Vagina (tissue), 2 donors: ENCODE results near the gene MFSD6L. TPM values are rescaled to one million over a fixed set of nuclear protein-coding genes. Genes with fewer than 3 reads are reported as not detected.

Experiments
- DNase-seq, 2 donors: peaks; one replicate each; pipeline ENCODE4 v3.0.0-alpha.2; 2017; ENCODE audit errors: extremely low spot score in 2 of 2
- H3K27ac ChIP-seq: fragments of 200-600 bp; sonication (generic); one replicate; pipeline ENCODE4 v1.5.1; 2019
- H3K27me3 ChIP-seq: fragments of 200-600 bp; sonication (generic); one replicate; pipeline ENCODE4 v1.5.1; 2019
- H3K36me3 ChIP-seq, 2 donors: fragments of 200-600 bp; sonication (generic); one replicate each; pipeline ENCODE4 v1.5.1; 2017 to 2019
- H3K4me1 ChIP-seq: fragments of 200-600 bp; sonication (generic); one replicate; pipeline ENCODE4 v1.5.1; 2019
- H3K4me3 ChIP-seq, 2 donors: fragments of 200-600 bp; sonication (generic); 1 replicate in 1 of 2; 2 replicates in 1 of 2; pipeline ENCODE4 v1.5.1; 2016 to 2019
- H3K9me3 ChIP-seq: fragments of 200-600 bp; sonication (generic); one replicate; pipeline ENCODE4 v1.5.1; 2019
- POLR2A ChIP-seq, 2 donors: fragments of 450-650 bp; IDR thresholded peaks; one replicate each; pipeline ENCODE4 v1.6.1; 2017; ENCODE audit warnings: antibody characterized with exemption in 2 of 2, mild to moderate bottlenecking in 2 of 2, moderate library complexity in 2 of 2
- POLR2AphosphoS5 ChIP-seq, 2 donors: sonication (generic); formaldehyde crosslinking; IDR thresholded peaks; one replicate each; pipeline ENCODE4 v1.9.0; 2017; ENCODE audit warnings: antibody characterized with exemption in 2 of 2, mild to moderate bottlenecking in 2 of 2, low read depth in 1 of 2; ENCODE audit not compliant: insufficient read depth in 1 of 2
- intact Hi-C: fragments of 100-400 bp; cut with DNase I; formaldehyde crosslinking; loops from one replicate; pipeline ENCODE4 v1.15.1; 2023
- total RNA-seq: library from RNA; depleted of rRNA; stranded (reverse); fragments of >200 nt; gene quantifications from one replicate; pipeline ENCODE4 v1.2.3, GENCODE V29; 2016
- TF ChIP-seq, protein P1 (sequence below), 3 experiments: fragments of 450-650 bp in 2 of 3; fragments of 200-600 bp in 1 of 3; sonication (generic) in 1 of 3; IDR thresholded peaks; one replicate each; pipeline ENCODE4 v1.5.1; 2017 to 2019; ENCODE audit warnings: antibody characterized with exemption in 3 of 3, mild to moderate bottlenecking in 2 of 3, moderate library complexity in 2 of 3

MFSD6L gene
- total RNA-seq, 1 donor from 2014 or later = not detected

DNA sequence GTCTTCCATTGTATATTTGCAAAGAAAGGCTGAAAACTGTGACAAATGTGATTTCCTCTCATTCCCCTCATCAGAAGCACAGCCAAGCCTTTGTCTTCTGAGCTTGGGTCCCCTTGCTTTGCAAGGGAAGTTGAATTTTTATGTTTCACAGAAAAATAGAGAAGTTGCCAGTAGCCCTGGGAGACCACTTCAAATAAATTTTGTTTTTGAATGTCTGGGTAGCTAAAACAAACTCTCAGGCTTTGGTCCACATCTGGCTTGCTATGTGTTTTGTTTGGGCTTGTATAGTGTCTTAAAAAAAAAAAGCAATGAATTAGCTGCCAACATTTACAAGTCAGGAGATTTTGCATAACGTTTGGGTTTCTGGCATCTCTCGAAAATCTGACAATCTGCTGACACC, 44.2 kb upstream of the MFSD6L start:
- H3K9me3 ChIP-seq = no peaks in the 10 kb centered on the region
- no peaks in the 10 kb centered on the region for H3K36me3 ChIP-seq
- no peak overlapping the region for H3K27ac ChIP-seq
- H3K4me3 ChIP-seq = no peak overlapping the region
- TF ChIP-seq, protein P1, sequence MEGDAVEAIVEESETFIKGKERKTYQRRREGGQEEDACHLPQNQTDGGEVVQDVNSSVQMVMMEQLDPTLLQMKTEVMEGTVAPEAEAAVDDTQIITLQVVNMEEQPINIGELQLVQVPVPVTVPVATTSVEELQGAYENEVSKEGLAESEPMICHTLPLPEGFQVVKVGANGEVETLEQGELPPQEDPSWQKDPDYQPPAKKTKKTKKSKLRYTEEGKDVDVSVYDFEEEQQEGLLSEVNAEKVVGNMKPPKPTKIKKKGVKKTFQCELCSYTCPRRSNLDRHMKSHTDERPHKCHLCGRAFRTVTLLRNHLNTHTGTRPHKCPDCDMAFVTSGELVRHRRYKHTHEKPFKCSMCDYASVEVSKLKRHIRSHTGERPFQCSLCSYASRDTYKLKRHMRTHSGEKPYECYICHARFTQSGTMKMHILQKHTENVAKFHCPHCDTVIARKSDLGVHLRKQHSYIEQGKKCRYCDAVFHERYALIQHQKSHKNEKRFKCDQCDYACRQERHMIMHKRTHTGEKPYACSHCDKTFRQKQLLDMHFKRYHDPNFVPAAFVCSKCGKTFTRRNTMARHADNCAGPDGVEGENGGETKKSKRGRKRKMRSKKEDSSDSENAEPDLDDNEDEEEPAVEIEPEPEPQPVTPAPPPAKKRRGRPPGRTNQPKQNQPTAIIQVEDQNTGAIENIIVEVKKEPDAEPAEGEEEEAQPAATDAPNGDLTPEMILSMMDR (IDR thresholded peaks at IDR 0.05) = no peak
- TF ChIP-seq POLR2A (IDR thresholded peaks at IDR 0.05) = no peak
- no peak for TF ChIP-seq POLR2AphosphoS5 (IDR thresholded peaks at IDR 0.05; ENCODE audit: insufficient read depth in 1 of 2, low read depth in 1 of 2)
- DNase-seq = no peak
- no peaks in the 10 kb centered on the region for H3K4me1 ChIP-seq
- intact Hi-C loops = no loop called here
- no peaks in the 10 kb centered on the region for H3K27me3 ChIP-seq

- Histone ChIP-seq H3K36me3 (no peaks in the 10 kb centered on the region), H3K4me1 (no peaks in the 10 kb centered on the region), H3K4me3 (no peak overlapping the region), H3K27ac (no peak overlapping the region), H3K9me3 (no peaks in the 10 kb centered on the region), H3K27me3 (no peaks in the 10 kb centered on the region)
- TF ChIP-seq, protein P1 (IDR thresholded peaks at IDR 0.05) = no peak
- no peak for TF ChIP-seq POLR2A (IDR thresholded peaks at IDR 0.05)
- no peak for TF ChIP-seq POLR2AphosphoS5 (IDR thresholded peaks at IDR 0.05; ENCODE audit: insufficient read depth in 1 of 2, low read depth in 1 of 2)
- DNase-seq = peak in 1 of 2 donors; percentile 25
- intact Hi-C loops = no loop called here
Observed at GRCh38 chr17:8841844-8842243, 42.7 kb upstream of the MFSD6L start.

DNA sequence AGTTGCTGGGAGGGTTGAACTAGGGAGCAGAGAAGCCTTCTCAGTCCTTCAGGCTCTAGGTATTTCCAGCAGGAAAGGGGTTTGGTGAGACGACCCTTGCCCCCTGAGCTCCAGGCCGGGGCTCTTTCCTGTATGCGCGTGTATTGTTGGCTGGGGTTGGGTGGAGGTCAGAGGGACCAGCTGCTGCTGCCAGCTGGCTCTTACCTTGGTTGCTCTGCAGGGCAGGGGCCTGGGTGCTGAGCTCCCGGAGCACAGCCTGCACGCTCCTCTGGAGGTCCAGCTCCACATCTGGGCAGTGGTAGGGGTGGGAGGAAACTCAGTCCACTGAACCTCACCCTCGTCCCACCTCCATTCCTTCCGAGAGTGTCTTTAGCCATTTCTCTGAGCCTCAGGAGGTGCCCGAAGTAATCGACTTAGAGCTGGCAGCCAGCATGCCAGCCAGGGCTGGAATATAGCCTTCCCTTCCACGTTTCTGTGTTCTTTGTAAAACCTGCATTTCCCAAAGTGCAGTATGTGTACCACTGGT, 40.3 kb upstream of the MFSD6L start:
- Histone ChIP-seq H3K27me3 (no peaks in the 10 kb centered on the region), H3K27ac (no peak overlapping the region), H3K4me1 (no peaks in the 10 kb centered on the region), H3K36me3 (no peaks in the 10 kb centered on the region), H3K4me3 (no peak overlapping the region), H3K9me3 (no peaks in the 10 kb centered on the region)
- peak in 1 of 2 donors; percentile 49 for DNase-seq
- intact Hi-C loops = no loop called here
- TF ChIP-seq POLR2AphosphoS5 (IDR thresholded peaks at IDR 0.05; ENCODE audit: insufficient read depth in 1 of 2, low read depth in 1 of 2) (no peak), POLR2A (IDR thresholded peaks at IDR 0.05) (no peak)
- TF ChIP-seq, protein P1 (IDR thresholded peaks at IDR 0.05) = no peak

GRCh38 chr17:8838551-8839095, 39.5 kb upstream of the MFSD6L start:
- Histone ChIP-seq H3K4me3 (no peak overlapping the region), H3K27me3 (no peaks in the 10 kb centered on the region), H3K36me3 (no peaks in the 10 kb centered on the region), H3K4me1 (no peaks in the 10 kb centered on the region), H3K9me3 (no peaks in the 10 kb centered on the region), H3K27ac (no peak overlapping the region)
- TF ChIP-seq POLR2AphosphoS5 (IDR thresholded peaks at IDR 0.05; ENCODE audit: insufficient read depth in 1 of 2, low read depth in 1 of 2) (no peak), POLR2A (IDR thresholded peaks at IDR 0.05) (no peak)
- TF ChIP-seq, protein P1 (IDR thresholded peaks at IDR 0.05) = no peak
- intact Hi-C loops = no loop called here
- DNase-seq = peak in 1 of 2 donors; percentile 72

GRCh38 chr17:8837563-8838075, 38.5 kb upstream of the MFSD6L start:
- intact Hi-C loops = no loop called here
- Histone ChIP-seq H3K4me3 (no peak overlapping the region), H3K27me3 (no peaks in the 10 kb centered on the region), H3K9me3 (no peaks in the 10 kb centered on the region), H3K27ac (no peak overlapping the region), H3K4me1 (no peaks in the 10 kb centered on the region), H3K36me3 (no peaks in the 10 kb centered on the region)
- TF ChIP-seq POLR2AphosphoS5 (IDR thresholded peaks at IDR 0.05; ENCODE audit: insufficient read depth in 1 of 2, low read depth in 1 of 2) (no peak), POLR2A (IDR thresholded peaks at IDR 0.05) (no peak)
- TF ChIP-seq, protein P1 (IDR thresholded peaks at IDR 0.05) = no peak
- DNase-seq = peak; percentile 79 to 81
